Stromal cell of bone marrow (primary cell): ENCODE measurements around the gene CHST11.

ENCODE experiments used
- DNase-seq: peaks from one replicate; pipeline ENCODE4 v3.0.0-alpha.2; 2012; ENCODE audit warnings: low read depth

The CHST11 gene

GRCh38 chr12:104676636-104677035, 219.9 kb downstream of the CHST11 start:
- DNase-seq, result no peak

DNA sequence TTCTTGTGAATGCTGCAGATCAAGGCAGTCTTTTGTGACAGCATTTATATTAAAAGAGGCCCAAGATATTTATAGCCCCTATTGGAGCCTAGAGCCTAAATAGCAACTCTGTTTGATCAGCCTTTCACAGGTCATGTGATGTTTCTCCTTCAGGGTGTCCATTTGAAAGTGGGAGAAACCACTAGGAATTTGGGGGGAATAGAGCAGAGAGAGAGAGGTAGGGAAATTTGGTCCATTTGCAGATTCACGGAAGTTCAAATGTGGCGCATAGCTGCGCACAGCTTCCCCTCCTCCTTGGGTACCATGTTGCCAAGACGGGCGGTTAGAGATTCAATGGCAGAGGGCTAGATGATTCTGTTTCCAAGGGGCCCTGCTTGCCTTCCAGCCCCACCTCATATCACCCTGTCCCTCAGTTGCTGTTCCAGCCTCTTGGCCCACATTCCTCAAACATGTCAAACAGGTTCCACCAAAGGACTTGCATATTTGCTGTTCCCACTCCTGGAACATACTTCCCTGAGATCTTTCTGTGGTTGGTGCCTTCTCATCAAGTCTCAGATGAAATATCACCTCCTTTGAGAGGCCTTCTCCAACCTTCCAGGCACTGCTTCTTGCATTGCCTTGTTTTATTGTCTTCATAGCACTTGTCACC, 220.8 kb downstream of the CHST11 start:
- DNase-seq, result no peak

- no peak for DNase-seq
Measured at GRCh38 chr12:104680070-104680469, 223.3 kb downstream of the CHST11 start.

DNA sequence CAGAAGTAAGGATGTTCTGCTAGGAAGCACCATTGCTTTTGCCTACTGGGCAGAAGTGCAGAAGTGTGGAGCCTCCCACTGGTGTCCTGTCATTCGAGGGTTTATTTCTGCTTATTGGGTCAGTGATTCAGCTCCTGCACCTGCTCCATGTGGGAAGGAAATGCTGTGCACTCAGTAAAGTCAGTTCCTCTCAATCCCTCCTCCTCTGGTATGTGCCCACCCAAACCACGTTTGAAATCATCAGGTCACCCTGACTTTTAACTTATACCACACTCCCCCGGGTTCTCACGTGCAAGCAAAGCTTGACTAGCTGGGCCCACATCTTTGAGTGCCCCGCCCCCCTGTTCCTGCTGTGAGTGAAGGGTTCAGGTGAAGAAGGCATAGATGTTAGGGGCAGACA, 223.7 kb downstream of the CHST11 start:
- no peak for DNase-seq

GRCh38 chr12:104681012-104681690, 224.4 kb downstream of the CHST11 start:
- no peak for DNase-seq

- DNase-seq, result no peak
Measured at GRCh38 chr12:104682790-104683279, 226.1 kb downstream of the CHST11 start.

DNA sequence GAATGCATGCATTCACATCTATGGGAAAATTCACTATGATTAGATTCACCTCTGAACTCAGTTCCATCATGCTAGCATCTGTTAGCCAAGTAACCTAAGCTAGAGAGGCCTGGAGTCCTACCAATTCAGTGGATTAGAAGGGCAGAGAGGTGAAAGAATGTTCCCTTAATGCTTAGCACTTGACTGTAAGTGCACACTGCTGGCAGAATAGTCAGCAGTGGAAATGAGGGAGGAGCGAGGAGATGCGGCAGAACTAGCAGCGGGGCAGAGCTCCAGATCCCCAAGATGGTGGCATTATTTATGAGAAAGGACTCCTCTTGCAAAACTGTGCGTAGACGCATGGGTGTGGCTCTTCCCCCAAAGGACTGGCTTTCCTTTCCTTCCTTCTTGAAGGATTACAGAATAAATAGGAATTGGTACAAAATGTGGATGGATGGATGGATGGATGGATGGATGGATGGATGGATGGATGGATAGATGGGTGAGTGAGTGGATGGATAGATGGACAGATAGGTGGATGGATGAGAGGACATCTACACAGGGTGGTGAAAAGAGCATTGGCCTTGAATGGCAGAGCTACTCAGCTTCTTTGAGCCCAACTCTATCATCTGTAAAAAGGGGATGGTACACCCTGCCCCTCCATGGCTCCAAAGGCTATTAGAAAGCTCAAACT, 227.2 kb downstream of the CHST11 start:
- no peak for DNase-seq

DNA sequence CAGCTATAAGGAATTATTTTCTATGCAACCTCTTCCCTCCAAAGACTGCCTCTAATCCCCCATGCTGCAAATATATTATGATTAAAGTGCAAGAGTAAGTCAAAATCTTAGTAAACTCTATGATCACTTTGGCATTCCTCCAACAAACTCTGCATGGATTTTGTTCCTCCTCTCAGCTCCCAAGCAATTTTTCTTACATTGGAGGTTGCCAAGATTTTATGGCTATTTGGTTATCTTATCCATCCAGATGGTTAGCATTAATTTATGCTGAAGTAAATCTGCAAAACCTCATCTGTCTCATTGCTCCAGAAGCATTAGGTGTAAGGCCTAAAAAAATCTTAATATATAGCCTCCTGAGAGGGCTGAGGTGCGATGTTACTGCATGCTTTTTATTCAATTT, 228.1 kb downstream of the CHST11 start:
- DNase-seq, result peak; percentile 40

GRCh38 chr12:104685366-104685765, 228.6 kb downstream of the CHST11 start:
- DNase-seq, result no peak

DNA sequence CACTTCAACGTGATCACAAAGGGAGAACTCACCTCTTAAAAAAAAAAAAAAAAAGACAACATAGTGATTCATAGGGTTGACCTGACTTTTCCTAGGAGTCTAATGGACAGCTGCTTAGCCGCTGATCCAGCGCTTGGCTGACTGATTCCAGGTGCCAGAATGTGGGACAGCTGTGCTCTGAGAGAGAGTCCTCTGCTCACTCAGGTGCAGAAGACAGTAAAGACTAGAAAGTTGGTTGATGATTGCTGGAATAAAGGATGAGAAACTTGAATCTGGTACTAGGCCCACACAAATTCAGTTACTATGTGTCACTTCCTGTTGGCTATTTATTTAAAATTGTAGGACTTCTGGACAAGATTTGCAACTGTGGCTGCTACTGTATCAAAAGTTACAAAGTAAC, 229.4 kb downstream of the CHST11 start:
- no peak for DNase-seq

DNA sequence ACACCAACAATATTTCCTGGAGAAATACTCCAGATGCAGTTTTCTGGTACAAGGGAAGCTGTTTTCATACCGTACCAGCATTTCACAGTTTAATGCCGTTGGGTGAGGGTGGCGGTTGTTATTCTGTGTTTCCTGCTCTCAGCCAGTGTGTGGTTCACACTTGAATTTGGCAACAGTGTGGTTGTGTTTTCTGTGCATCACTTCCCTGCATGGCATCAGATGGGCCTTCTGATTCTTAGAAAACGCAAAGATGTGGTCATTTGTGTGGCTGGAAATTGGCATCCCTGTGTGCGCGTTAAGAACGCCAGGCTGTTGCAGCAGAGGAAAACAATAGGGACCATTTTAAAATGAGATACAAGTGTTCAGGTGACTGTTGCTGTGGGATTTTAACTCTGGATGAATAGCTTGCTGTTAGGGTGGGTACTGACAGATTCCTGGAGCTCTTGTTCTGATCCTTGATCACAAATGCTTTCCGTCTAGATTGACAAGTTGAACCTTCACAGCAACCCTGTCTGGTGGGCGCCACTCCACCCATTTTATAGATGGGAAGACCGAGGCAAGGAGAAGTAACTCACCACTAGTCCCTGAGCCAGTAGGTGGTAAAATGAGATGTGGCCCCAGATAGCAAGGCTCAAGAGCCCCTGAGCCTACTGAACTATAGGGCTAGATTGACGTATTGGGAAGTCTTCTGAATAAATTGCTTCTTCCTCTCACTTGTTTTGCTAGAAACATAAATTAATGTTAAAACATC, 231.2 kb downstream of the CHST11 start:
- no peak for DNase-seq

GRCh38 chr12:104689635-104690034, 232.9 kb downstream of the CHST11 start:
- DNase-seq, result no peak

DNA sequence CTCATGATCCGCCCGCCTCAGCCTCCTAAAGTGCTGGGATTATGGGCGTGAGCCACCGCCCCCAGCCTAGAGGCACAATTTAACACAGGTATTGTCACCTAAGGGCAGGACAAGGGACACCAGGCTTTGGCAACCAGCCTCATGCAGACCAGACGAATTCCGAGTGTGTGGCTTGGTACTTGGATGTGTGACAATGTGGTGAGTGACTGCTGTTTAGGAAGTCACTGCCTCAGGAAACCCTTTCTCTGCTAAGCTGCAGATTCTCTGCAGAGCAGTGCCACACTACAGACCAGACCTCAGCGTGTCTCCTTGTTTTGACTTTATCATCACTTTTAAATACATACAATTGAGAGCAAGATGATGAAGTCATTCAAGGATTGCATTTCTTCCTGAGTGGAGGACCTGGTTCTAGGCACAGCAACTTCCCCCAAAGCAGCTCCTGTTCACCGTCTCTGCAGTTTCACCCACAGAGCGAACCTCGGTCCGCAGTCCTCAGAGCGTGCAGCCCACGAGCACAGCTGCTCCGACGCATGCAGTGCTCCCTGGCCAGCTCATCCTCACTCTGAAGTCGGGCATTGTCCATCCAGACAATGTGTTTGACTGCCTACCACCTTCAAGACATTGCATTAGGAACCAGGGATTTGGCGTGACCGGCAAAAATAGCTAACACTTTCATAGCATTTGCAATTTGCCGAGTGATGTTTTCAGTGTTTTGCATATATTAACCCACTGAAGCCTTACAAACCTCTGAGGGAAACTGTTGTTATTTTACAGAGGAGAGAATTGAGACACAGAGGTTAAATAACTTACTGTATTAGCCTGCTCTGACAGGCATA, 235.2 kb downstream of the CHST11 start:
- no peak for DNase-seq

GRCh38 chr12:104692557-104693218, 235.9 kb downstream of the CHST11 start:
- no peak for DNase-seq

DNA sequence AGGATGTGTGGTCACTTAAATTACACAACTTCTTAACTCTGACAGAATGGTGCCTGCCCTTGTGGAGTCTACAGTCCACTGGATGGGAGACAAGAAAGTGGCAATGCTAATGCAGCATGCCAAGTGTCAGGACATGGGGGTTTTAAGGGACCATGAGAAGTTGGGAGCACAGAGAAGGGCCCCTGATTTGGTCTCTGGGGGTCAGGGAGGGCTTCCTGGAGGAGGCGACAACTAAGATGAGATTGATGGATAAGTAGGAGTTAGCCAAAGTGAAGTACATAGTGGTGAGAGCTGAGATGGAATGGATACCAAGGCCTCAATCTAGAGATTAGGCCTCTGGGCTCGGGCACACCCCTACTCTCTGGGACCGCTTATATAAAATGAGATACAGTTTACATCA, 236.7 kb downstream of the CHST11 start:
- DNase-seq, result no peak

DNA sequence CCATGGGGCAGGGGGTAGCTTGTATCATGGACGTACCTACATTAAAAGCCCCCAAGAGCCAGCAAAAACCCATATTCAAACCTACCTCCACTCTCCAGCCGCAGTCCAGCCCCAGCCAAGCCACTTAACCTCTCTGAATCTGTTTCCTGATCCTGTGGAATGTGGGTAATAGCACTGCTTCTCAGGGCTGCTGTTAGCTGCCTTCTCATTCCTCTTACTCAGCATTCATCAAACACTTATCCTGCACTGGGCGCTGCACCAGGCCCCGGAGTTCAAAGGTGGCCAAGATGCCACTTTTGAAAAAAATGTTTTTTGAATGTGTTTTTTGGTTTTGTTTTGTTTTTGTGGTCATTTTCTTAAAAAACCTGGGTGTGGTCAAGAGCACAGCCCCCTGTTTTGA, 237.4 kb downstream of the CHST11 start:
- DNase-seq, result no peak

DNA sequence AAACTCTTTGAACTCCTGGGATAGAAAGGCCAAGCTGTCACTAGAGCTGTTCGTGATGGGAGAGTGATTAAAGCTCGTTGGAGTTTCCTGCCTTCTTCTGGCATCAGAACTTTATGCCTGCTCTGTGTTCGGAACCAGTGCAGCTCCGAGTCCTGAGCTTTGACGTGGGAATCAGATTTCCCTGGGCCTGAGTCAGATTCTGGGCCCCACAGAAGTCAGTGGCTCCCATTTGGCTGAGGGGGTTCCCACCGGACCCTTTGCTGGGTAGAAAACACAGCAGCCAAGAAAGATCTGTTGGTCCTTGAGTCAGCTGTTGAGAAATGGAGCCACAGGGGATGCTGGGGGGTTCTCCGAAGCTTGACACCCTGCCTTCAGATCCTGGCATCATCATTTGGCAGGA, 238.0 kb downstream of the CHST11 start:
- peak; percentile 50 for DNase-seq

GRCh38 chr12:104695453-104696148, 238.9 kb downstream of the CHST11 start:
- DNase-seq, result peak; percentile 69

DNA sequence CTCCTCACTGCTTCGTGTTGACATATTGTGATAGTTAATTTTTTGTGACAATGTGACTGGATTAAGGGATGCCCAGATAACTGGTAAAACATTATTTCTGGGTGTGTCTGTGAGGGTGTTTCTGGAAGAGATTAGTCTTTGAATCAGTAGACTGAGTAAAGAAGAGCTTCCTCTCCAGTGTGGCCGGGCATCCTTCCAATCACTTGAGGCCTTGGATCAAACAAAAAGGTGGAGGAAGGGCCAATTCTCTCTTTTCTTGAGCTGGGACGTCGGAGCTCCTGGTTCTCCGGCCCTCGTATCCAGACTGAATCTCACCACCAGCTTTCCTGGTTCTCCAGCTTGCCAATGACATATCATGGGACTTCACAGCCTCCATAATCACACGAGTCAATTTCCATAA, 240.4 kb downstream of the CHST11 start:
- DNase-seq, result no peak

DNA sequence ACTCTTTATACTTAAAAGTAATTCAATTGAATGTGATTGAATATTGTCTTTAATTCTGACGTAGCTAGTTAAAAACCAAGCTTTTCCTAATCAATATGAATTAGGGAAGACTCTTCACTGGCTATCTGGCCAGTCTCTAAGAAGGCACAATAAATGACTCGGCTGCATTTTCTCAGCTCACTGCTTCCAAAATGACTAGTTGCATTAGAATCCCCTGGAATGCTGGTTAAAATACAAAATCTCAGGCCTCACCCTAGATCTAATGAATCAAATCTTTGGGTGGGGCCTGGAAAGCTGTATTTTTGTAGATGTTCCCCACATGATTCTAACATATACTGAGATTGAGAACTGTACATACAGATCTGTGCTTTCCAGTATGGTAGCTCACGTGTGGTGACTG, 242.1 kb downstream of the CHST11 start:
- DNase-seq, result no peak
